HUES48 (cell line): ENCODE results near the gene CTNNB1.
A peak's percentile ranks its signal among the peaks of the same experiment; 100 is the strongest.

Experiments
- H3K27ac ChIP-seq: one replicate; pipeline ENCODE4 v1.7.0; 2013; ENCODE audit warnings: low read depth, low read length, inconsistent platforms
- H3K27me3 ChIP-seq: 2 replicates; pipeline ENCODE4 v1.6.1; 2013; ENCODE audit warnings: mild to moderate bottlenecking, low read length; ENCODE audit not compliant: control insufficient read depth, insufficient read depth
- H3K36me3 ChIP-seq: 2 replicates; pipeline ENCODE4 v1.6.1; 2013; ENCODE audit warnings: low read length; ENCODE audit not compliant: control insufficient read depth, insufficient read depth
- H3K4me1 ChIP-seq: 2 replicates; pipeline ENCODE4 v1.6.1; 2013; ENCODE audit warnings: mild to moderate bottlenecking, low read length; ENCODE audit not compliant: control insufficient read depth, insufficient read depth
- H3K4me3 ChIP-seq: 2 replicates; pipeline ENCODE4 v1.5.1; 2013; ENCODE audit warnings: mild to moderate bottlenecking, low read depth, low read length
- H3K9ac ChIP-seq: 2 replicates; pipeline ENCODE4 v1.6.1; 2013; ENCODE audit warnings: mild to moderate bottlenecking, low read depth, low read length, moderate library complexity
- H3K9me3 ChIP-seq: 2 replicates; pipeline ENCODE4 v1.6.1; 2013; ENCODE audit warnings: low read length; ENCODE audit not compliant: control insufficient read depth, insufficient read depth

CTNNB1 gene

GRCh38 chr3:41202834-41203345 lies 3.6 kb downstream of the CTNNB1 start:
- Histone ChIP-seq H3K9me3 (no peaks in the 10 kb centered on the region), H3K27me3 (no peaks in the 10 kb centered on the region), H3K36me3 (no peaks in the 10 kb centered on the region), H3K9ac (no peak overlapping the region), H3K27ac (peak overlapping the region; percentile 80), H3K4me1 (peaks cover 68% of the 10 kb centered on the region), H3K4me3 (peak overlapping the region; percentile 96)

GRCh38 chr3:41204369-41204768 lies 5.1 kb downstream of the CTNNB1 start:
- H3K9me3 ChIP-seq = no peaks in the 10 kb centered on the region
- H3K36me3 ChIP-seq = no peaks in the 10 kb centered on the region
- H3K9ac ChIP-seq = no peak overlapping the region
- H3K27me3 ChIP-seq = no peaks in the 10 kb centered on the region
- H3K4me3 ChIP-seq = no peak overlapping the region
- H3K27ac ChIP-seq = no peak overlapping the region
- peaks cover 72% of the 10 kb centered on the region for H3K4me1 ChIP-seq

GRCh38 chr3:41205591-41205990 lies 6.3 kb downstream of the CTNNB1 start:
- no peaks in the 10 kb centered on the region for H3K9me3 ChIP-seq
- no peak overlapping the region for H3K4me3 ChIP-seq
- no peak overlapping the region for H3K27ac ChIP-seq
- H3K36me3 ChIP-seq = no peaks in the 10 kb centered on the region
- no peaks in the 10 kb centered on the region for H3K27me3 ChIP-seq
- 0 out of 2 replicates have a peak overlapping the region, but pooled peaks have one; percentile 8 for H3K9ac ChIP-seq
- peaks cover 72% of the 10 kb centered on the region for H3K4me1 ChIP-seq

- Histone ChIP-seq H3K9me3 (no peaks in the 10 kb centered on the region), H3K27me3 (no peaks in the 10 kb centered on the region), H3K4me1 (peaks cover 71% of the 10 kb centered on the region), H3K27ac (no peak overlapping the region), H3K36me3 (no peaks in the 10 kb centered on the region), H3K4me3 (peak overlapping the region; percentile 7; the same call in 1 of the 2 replicates), H3K9ac (no peak overlapping the region)
Observed at GRCh38 chr3:41207355-41207754, 8.1 kb downstream of the CTNNB1 start.

- Histone ChIP-seq H3K27ac (no peak overlapping the region), H3K9me3 (no peaks in the 10 kb centered on the region), H3K4me1 (peaks cover 71% of the 10 kb centered on the region), H3K9ac (no peak overlapping the region), H3K27me3 (no peaks in the 10 kb centered on the region), H3K36me3 (no peaks in the 10 kb centered on the region), H3K4me3 (no peak overlapping the region)
Observed at GRCh38 chr3:41208507-41209220, 9.4 kb downstream of the CTNNB1 start.

- Histone ChIP-seq H3K4me1 (peaks cover 71% of the 10 kb centered on the region), H3K27ac (no peak overlapping the region), H3K36me3 (no peaks in the 10 kb centered on the region), H3K9ac (no peak overlapping the region), H3K9me3 (no peaks in the 10 kb centered on the region), H3K27me3 (no peaks in the 10 kb centered on the region), H3K4me3 (no peak overlapping the region)
Observed at GRCh38 chr3:41209646-41210045, 10.3 kb downstream of the CTNNB1 start.

GRCh38 chr3:41210966-41211365 lies 11.7 kb downstream of the CTNNB1 start:
- Histone ChIP-seq H3K36me3 (no peaks in the 10 kb centered on the region), H3K27ac (no peak overlapping the region), H3K9ac (no peak overlapping the region), H3K4me3 (no peak overlapping the region), H3K9me3 (no peaks in the 10 kb centered on the region), H3K4me1 (peaks cover 69% of the 10 kb centered on the region), H3K27me3 (no peaks in the 10 kb centered on the region)

GRCh38 chr3:41212088-41212487 lies 12.8 kb downstream of the CTNNB1 start:
- Histone ChIP-seq H3K27me3 (no peaks in the 10 kb centered on the region), H3K27ac (no peak overlapping the region), H3K4me3 (no peak overlapping the region), H3K9ac (no peak overlapping the region), H3K9me3 (no peaks in the 10 kb centered on the region), H3K4me1 (peaks cover 69% of the 10 kb centered on the region), H3K36me3 (no peaks in the 10 kb centered on the region)

- H3K9me3 ChIP-seq = no peaks in the 10 kb centered on the region
- no peak overlapping the region for H3K4me3 ChIP-seq
- no peak overlapping the region for H3K9ac ChIP-seq
- peaks cover 60% of the 10 kb centered on the region for H3K4me1 ChIP-seq
- no peak overlapping the region for H3K27ac ChIP-seq
- H3K27me3 ChIP-seq = no peaks in the 10 kb centered on the region
- no peaks in the 10 kb centered on the region for H3K36me3 ChIP-seq
Observed at GRCh38 chr3:41213588-41213987, 14.3 kb downstream of the CTNNB1 start.

- H3K9ac ChIP-seq = no peak overlapping the region
- H3K36me3 ChIP-seq = no peaks in the 10 kb centered on the region
- H3K27ac ChIP-seq = no peak overlapping the region
- no peaks in the 10 kb centered on the region for H3K9me3 ChIP-seq
- no peaks in the 10 kb centered on the region for H3K27me3 ChIP-seq
- peaks cover 59% of the 10 kb centered on the region for H3K4me1 ChIP-seq
- H3K4me3 ChIP-seq = no peak overlapping the region
Observed at GRCh38 chr3:41216422-41216821, 17.1 kb downstream of the CTNNB1 start.

GRCh38 chr3:41216993-41217392 lies 17.7 kb downstream of the CTNNB1 start:
- peak overlapping the region; percentile 15 for H3K27ac ChIP-seq

More at GRCh38 chr3:41216993-41217392, 17.7 kb downstream of the CTNNB1 start:
- Histone ChIP-seq H3K9me3 (no peaks in the 10 kb centered on the region), H3K27me3 (no peaks in the 10 kb centered on the region), H3K4me3 (no peak overlapping the region), H3K9ac (no peak overlapping the region), H3K4me1 (peaks cover 55% of the 10 kb centered on the region), H3K36me3 (no peaks in the 10 kb centered on the region)
